Prostate gland (tissue), 2 donors: ENCODE data around the gene CAMKK1.

ENCODE experiments used
- POLR2A ChIP-seq: fragments of 450-650 bp; IDR thresholded peaks from one replicate; pipeline ENCODE4 v1.6.1; 2016; ENCODE audit warnings: antibody characterized with exemption, mild to moderate bottlenecking
- POLR2AphosphoS5 ChIP-seq: sonication (generic); formaldehyde crosslinking; IDR thresholded peaks from one replicate; pipeline ENCODE4 v1.6.1; 2017; ENCODE audit warnings: antibody characterized with exemption
- TF ChIP-seq, protein P1 (sequence below), 4 experiments: fragments of 200-600 bp in 2 of 4; fragments of 450-650 bp in 2 of 4; sonication (generic) in 2 of 4; IDR thresholded peaks; 1 replicate in 3 of 4; 2 replicates in 1 of 4; pipeline ENCODE4 v1.5.1; 2016 to 2019; ENCODE audit warnings: antibody characterized with exemption in 4 of 4, mild to moderate bottlenecking in 2 of 4, moderate library complexity in 2 of 4

- TF ChIP-seq, protein P1, sequence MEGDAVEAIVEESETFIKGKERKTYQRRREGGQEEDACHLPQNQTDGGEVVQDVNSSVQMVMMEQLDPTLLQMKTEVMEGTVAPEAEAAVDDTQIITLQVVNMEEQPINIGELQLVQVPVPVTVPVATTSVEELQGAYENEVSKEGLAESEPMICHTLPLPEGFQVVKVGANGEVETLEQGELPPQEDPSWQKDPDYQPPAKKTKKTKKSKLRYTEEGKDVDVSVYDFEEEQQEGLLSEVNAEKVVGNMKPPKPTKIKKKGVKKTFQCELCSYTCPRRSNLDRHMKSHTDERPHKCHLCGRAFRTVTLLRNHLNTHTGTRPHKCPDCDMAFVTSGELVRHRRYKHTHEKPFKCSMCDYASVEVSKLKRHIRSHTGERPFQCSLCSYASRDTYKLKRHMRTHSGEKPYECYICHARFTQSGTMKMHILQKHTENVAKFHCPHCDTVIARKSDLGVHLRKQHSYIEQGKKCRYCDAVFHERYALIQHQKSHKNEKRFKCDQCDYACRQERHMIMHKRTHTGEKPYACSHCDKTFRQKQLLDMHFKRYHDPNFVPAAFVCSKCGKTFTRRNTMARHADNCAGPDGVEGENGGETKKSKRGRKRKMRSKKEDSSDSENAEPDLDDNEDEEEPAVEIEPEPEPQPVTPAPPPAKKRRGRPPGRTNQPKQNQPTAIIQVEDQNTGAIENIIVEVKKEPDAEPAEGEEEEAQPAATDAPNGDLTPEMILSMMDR (IDR thresholded peaks at IDR 0.05): no peak
- TF ChIP-seq POLR2A (no peak), POLR2AphosphoS5 (no peak)
Observed at GRCh38 chr17:3812771-3813170, 80.1 kb downstream of the CAMKK1 start.
